Gastrocnemius medialis (tissue), 4 donors: ENCODE data around the gene MYBPH. TPM values are rescaled to one million over a fixed set of nuclear protein-coding genes. Genes with fewer than 3 reads are reported as not detected.

Source experiments
- ATAC-seq, 2 donors: fragments of 150-250 bp; one replicate each; pipeline ENCODE4 v1.9.1; 2016
- DNase-seq, 2 donors: peaks; one replicate each; pipeline ENCODE4 v3.0.0-alpha.2; 2019
- H3K27ac ChIP-seq, 4 donors: fragments of 200-600 bp; sonication (generic); 1 replicate in 1 of 4; 2 replicates in 3 of 4; pipeline ENCODE4 v1.5.1; 2016 to 2018; ENCODE audit warnings: mild to moderate bottlenecking in 2 of 4, moderate library complexity in 1 of 4
- H3K27me3 ChIP-seq, 3 donors: fragments of 200-600 bp; sonication (generic) in 2 of 3; 1 replicate in 1 of 3; 2 replicates in 2 of 3; pipeline versions ENCODE4 v1.5.1 to v1.6.0; 2016 to 2019; ENCODE audit warnings: mild to moderate bottlenecking in 1 of 3, moderate library complexity in 1 of 3
- H3K36me3 ChIP-seq, 2 donors: fragments of 200-600 bp; sonication (generic) in 1 of 2; one replicate each; pipeline ENCODE4 v1.5.1; 2017 to 2018
- H3K4me1 ChIP-seq, 2 donors: fragments of 200-600 bp; sonication (generic) in 1 of 2; one replicate each; pipeline ENCODE4 v1.5.1; 2016 to 2017; ENCODE audit warnings: mild to moderate bottlenecking in 2 of 2
- H3K4me3 ChIP-seq, 4 donors: fragments of 200-600 bp; sonication (generic) in 3 of 4; 1 replicate in 1 of 4; 2 replicates in 3 of 4; pipeline ENCODE4 v1.5.1; 2016 to 2019; ENCODE audit warnings: mild to moderate bottlenecking in 2 of 4
- H3K9me3 ChIP-seq, 3 donors: fragments of 200-600 bp; sonication (generic) in 2 of 3; 1 replicate in 1 of 3; 2 replicates in 2 of 3; pipeline ENCODE4 v1.5.1; 2016 to 2019
- CTCF ChIP-seq, 5 experiments: fragments of 450-650 bp in 3 of 5; fragments of 200-600 bp in 2 of 5; sonication (generic) in 2 of 5; IDR thresholded peaks in 4 of 5; conservative IDR thresholded peaks in 1 of 5; 1 replicate in 4 of 5; 2 replicates in 1 of 5; pipeline ENCODE4 v1.5.1; 2016 to 2019; ENCODE audit warnings: antibody characterized with exemption in 5 of 5, mild to moderate bottlenecking in 3 of 5, moderate library complexity in 3 of 5
- POLR2A ChIP-seq, 2 donors: fragments of 450-650 bp; IDR thresholded peaks; one replicate each; pipeline ENCODE4 v1.6.1; 2017; ENCODE audit warnings: antibody characterized with exemption in 2 of 2, mild to moderate bottlenecking in 2 of 2, moderate library complexity in 2 of 2
- in situ Hi-C, 4 donors: fragments of 200-750 bp; cut with MboI; loops; one replicate each; pipeline versions ENCODE4 v1.15.0 to v1.8.0; 2017; ENCODE audit warnings: low sequenced_read_pairs in 4 of 4
- intact Hi-C: fragments of 100-400 bp; cut with DNase I; formaldehyde crosslinking; loops from one replicate; pipeline ENCODE4 v1.15.1; 2023; ENCODE audit warnings: low total_unique reads
- total RNA-seq, 4 donors: library from RNA; depleted of rRNA; stranded (reverse); fragments of >200 nt; gene quantifications; one replicate each; pipeline versions ENCODE4 v1.1.0 to v1.2.3, GENCODE V29; 2016

Gene MYBPH
- total RNA-seq: 100 to 1,000 TPM in 1 of 4 donors, 10 to 100 TPM in 2, 1 to 10 TPM in 1; 7.4 to 260 (median 45.5) TPM

GRCh38 chr1:203175237-203175826, at the start of gene MYBPH:
TSS of gene MYBPH (minus strand) at chr1:203175826. CDS start at chr1:203175755, 71 bp downstream.
- TF ChIP-seq CTCF (IDR thresholded peaks at IDR 0.05 in 4 of 5, conservative IDR thresholded peaks at IDR 0.05 in 1 of 5) (no peak), POLR2A (IDR thresholded peaks at IDR 0.05) (peak in 1 of 2 donors; percentile 62)
- peaks cover 35 to 62% of the 10 kb centered on the region in 2 donors for H3K4me1 ChIP-seq
- ATAC-seq (no peak), DNase-seq (no peak)
- in situ Hi-C loops: loop anchor here in 1 of 4 donors (10.0 kb wide), 1 partner anchor 141 kb away; no protein-coding TSS in a partner anchor
- H3K9me3 ChIP-seq: no peaks in the 10 kb centered on the region
- intact Hi-C loops: no loop called here
- peak within 1 kb of the TSS in 1 of 4 donors; percentile 23 for H3K4me3 ChIP-seq
- peak within 1 kb of the TSS in 3 of 4 donors; percentile 35 to 92 (median 88) for H3K27ac ChIP-seq
- H3K36me3 ChIP-seq: no peaks in the 10 kb centered on the region
- H3K27me3 ChIP-seq: no peaks in the 10 kb centered on the region

GRCh38 chr1:203225071-203225470, 49.4 kb upstream of the MYBPH start:
- no peaks in the 10 kb centered on the region for H3K36me3 ChIP-seq
- intact Hi-C loops (no loop called here), in situ Hi-C loops (no loop called here)
- H3K9me3 ChIP-seq: no peaks in the 10 kb centered on the region
- H3K4me1 ChIP-seq: no peaks in the 10 kb centered on the region
- H3K4me3 ChIP-seq: no peak overlapping the region
- no peak for TF ChIP-seq CTCF (IDR thresholded peaks at IDR 0.05 in 4 of 5, conservative IDR thresholded peaks at IDR 0.05 in 1 of 5)
- TF ChIP-seq POLR2A (IDR thresholded peaks at IDR 0.05): no peak
- no peak for ATAC-seq
- no peak overlapping the region for H3K27ac ChIP-seq
- no peak for DNase-seq
- H3K27me3 ChIP-seq: no peaks in the 10 kb centered on the region

GRCh38 chr1:203223012-203223775, 47.6 kb upstream of the MYBPH start:
- ATAC-seq (no peak), DNase-seq (no peak)
- H3K4me3 ChIP-seq: no peak overlapping the region
- in situ Hi-C loops (no loop called here), intact Hi-C loops (no loop called here)
- no peaks in the 10 kb centered on the region for H3K27me3 ChIP-seq
- no peaks in the 10 kb centered on the region for H3K4me1 ChIP-seq
- TF ChIP-seq CTCF (IDR thresholded peaks at IDR 0.05 in 4 of 5, conservative IDR thresholded peaks at IDR 0.05 in 1 of 5): no peak
- no peak for TF ChIP-seq POLR2A (IDR thresholded peaks at IDR 0.05)
- no peaks in the 10 kb centered on the region for H3K36me3 ChIP-seq
- H3K27ac ChIP-seq: no peak overlapping the region
- H3K9me3 ChIP-seq: no peaks in the 10 kb centered on the region

GRCh38 chr1:203219934-203220333, 44.3 kb upstream of the MYBPH start:
- Histone ChIP-seq H3K36me3 (no peaks in the 10 kb centered on the region), H3K9me3 (no peaks in the 10 kb centered on the region), H3K27me3 (no peaks in the 10 kb centered on the region), H3K4me1 (peaks cover 3 to 8% of the 10 kb centered on the region in 2 donors), H3K27ac (no peak overlapping the region), H3K4me3 (no peak overlapping the region)
- in situ Hi-C loops: loop anchor here (5.0 to 10.0 kb wide), 6 partner anchors 55 to 185 kb away; no protein-coding TSS in a partner anchor
- ATAC-seq (no peak), DNase-seq (no peak)
- intact Hi-C loops: no loop called here
- TF ChIP-seq POLR2A (IDR thresholded peaks at IDR 0.05) (no peak), CTCF (IDR thresholded peaks at IDR 0.05 in 4 of 5, conservative IDR thresholded peaks at IDR 0.05 in 1 of 5) (no peak)
